HG03108 (cell line): Measurements from ENCODE around the gene CDKN2D.

Experiments used
- ATAC-seq: cut with Tn5 transposase; IDR thresholded peaks from one replicate; pipeline ENCODE4 v1.9.1; 2021; ENCODE audit warnings: moderate library complexity; ENCODE audit not compliant: unreplicated experiment

CDKN2D gene

DNA sequence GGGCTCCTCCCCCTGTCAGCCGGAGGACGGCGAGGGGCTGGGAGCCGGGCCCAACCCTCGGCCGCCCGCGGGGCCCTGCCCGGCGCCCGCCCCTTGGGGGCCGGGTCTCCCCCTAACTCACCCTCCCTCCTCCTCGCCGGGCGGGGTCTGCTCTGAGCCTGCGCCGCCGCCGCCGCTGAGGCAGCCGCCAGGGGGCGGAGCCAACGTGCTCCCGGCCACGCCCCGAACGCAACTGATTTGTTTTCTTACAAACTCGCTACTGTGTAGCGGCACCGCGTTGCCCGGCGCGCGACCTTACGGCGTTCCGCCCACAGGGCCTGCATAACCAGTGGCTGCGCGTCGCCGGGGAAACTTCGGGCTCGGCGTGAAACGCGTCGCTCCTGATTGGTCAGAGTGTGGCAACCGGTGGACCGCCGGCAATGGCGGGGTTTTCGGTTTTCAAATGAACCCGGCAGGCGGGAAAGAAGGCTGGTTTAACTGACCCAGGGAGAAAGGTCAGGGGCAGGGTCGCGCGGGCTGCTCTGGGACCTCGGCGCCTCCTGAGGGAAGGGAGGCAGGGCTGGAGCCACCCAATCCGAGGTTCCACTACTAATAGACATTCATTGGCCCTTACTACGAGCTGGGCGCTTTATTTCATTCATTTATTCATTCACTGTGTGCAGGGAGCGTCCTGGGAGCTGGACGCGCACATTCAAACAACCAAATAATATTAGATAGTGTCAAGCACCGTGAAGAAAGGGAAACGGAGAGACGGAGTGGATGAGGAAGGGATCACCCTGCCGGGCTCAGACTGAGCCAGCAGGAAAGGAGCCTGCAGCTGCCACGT, at the start of gene CDKN2D:
Gene CDKN2D, minus strand, starts transcription at position 154 of the 826 bp plus-strand sequence. CDS start 326 bp downstream, outside the sequence.
- ATAC-seq, result peak; percentile 65

DNA sequence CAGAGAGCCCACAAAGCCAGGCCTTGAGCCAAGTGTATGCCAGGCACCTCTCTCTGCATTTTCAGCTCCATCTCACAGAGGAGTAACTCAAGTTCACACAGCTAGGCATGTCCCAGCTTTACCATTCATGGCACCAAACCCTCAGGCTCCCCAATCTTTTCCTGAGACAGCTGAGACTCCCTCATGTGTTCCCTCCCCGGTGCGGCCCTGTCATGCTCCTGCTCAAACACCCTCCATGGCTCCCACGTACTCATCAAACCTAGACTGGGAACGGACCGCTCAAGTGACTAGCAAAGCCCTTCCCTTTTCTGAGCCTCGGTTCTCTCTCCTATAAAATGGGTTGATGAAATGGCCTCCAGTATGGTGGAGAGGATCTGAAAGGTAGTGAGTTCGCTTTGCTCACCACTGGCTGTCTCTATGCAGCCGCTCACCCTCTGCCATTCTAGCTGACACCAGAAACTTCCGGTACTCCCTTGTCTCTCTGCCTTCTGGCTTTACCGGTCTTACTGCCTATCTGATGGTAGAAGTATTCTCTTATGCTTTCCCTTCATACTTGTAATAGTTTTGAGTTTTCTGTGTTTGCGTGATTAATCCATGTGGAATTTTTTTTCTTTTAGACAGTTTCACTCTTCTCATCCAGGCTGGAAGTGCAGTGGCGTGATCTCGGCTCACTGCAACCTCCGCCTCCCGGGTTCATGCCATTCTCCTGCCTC, 48.8 kb upstream of the CDKN2D start:
- ATAC-seq, result no peak

DNA sequence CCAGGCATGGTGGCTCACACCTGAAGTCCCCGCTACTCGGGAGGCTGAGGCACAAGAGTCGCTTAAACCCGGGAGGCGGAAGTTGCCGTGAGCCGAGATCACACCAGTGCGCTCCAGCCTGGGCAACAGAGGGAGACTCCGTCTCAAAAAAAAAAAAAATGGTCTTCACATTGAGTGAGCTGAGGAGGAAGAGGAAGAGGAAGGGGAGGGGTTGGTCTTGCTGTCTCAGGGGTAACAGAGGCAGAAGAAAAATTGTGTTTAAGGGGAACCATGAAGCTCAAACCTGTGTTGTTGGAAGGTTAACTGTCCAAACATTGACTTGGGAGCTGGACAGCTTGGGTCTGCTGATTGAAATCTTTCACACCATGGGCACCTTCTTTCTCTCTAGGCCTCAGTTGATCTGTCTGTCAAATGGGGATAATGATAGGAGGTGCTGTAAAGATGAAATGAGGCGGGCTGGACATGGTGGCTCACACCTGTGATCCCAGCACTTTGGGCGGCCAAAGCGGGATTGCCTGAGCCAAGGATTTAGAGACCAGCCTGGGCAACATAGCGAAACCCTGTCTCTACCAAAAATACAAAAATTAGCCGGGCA, 46.7 kb upstream of the CDKN2D start:
- no peak for ATAC-seq

DNA sequence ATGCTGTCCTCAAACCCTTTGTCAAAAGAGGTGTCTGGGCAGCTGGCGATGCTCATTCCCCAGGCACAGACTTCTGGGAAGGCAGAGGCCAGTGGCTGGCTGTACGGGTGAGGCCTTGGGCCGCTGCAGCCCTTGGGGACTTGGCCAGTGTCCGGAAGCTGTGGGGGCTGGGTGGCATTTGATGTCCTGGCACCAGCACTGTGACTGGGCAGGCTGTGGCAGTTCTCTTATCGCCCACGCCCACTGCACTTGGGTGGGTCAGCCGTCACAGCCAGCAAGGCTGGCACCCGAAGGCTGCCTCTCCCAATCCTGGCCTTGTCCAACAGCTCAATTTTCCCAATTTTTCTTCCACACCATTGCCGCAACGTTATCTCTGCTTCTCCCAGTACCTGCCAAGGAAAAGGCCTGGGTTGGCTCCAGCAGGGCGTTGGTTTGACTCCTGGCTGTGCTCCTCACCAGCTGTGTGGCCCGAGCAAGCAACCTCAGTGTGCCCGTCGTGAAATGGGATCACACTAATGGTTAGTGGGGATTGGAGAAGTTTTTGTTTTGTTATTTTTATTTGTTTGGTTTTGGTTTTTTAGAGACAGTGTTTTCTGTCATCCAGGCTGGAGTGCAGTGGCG, 43.8 kb upstream of the CDKN2D start:
- ATAC-seq, result no peak

DNA sequence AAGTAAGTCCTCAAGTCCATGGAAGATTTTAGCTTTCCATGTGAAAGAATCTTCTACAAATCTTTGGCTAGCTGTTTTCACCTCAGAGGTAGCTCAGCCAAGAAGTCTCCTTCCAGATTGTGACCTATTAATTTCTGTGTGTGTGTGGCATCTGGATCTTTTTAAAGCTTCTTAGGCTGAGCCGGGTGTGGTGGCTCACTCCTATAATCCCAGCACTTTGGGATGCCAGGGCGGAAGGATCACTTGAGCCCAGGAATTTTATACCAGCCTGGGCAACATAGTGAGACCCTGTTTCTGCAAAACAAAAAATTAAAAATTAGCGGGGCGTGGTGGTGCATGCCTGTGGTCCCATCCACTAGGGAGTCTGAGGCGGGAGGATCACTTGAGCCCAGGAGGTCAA, 43.1 kb upstream of the CDKN2D start:
- no peak for ATAC-seq

DNA sequence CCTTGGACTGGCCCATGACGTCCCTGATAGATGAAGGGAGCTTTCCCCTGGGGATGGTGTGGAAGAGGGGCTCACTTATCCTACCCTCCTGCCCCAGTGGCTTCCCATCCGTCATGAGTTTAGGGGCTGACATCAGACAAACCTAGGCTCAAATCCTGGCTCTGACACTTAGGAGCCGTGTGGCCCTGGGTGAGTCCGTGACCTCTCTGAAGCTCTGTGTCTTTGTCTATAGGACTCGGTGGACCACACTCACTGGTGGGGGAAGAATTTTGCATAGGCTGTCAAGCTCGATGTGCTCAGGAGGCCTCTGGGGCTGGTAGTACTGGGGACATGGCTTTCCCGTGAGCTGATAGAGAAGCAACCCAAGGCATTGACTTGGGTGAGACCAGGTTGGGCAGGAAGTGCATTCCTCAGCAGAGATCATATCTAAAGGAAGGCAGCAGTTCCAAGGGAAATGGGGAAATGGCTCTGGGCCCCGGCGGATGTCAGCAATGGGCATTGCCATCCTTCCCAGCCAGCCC, 35.7 kb upstream of the CDKN2D start:
- ATAC-seq, result no peak

DNA sequence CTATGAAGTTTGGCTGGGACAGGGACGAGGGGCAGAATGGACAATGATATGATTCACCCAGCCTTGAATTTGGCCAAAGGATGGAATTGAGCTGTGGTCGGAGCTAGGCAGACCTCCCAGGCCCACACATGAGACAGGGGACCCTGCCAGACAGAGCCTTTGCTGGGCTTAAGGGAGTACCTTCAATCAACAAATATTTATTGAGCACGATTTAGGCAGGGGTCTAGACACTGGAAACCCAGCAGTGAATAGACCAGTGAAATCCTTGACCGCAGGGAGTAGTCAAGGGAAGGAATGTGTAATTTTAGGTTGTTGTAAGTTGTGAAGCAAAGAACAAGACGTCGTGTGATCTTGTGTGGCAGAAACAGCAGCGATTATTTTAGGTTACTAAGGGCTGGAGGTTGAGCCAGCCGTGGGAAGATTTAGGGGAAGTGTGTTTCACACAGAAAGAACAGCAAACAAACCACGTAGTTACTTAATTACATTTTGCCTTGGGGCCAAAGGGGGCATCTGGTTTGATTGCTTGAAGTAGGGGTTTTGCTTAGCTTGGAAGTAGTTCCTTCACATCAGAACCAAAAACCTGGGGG, 35.2 kb upstream of the CDKN2D start:
- peak; percentile 24 for ATAC-seq

DNA sequence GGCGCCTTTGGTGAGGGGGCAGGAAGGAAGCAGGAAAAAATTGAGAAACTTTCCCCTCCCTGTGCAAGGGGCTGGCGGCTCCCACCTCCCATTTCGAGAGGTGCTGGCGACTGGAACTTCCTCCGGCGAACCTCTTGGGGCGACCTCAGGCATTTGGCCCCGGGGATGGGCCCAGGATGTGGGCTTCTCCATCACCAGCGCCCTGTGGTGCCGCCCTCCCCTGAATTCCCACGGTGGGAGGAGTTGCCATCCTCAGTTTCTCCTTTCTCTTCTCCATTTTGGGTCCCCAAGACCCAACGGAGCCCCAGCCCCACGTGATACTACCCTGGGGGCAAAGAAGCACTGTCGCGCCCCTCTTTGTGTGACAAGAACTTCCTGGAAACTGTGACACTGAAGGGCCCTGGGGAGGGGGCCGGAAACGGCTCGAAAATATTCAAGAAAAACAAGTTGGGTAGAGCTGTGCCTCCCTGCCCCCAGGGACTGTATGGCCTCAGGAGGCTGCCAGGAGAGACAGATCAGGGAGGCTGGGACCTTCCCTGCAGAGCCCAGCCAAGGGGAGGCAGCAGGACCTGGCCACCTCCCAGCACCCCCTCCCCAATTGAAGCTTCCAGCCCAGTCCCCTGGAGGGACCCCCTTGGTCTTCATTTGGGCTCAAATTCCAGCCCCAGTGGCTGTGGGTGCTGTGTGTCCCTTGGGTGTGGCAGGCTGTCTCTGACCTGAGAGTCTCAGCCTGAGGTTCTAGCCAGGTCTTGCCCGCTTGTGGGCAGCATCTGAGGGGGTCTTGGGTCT, 34.5 kb upstream of the CDKN2D start:
- ATAC-seq, result peak; percentile 54

DNA sequence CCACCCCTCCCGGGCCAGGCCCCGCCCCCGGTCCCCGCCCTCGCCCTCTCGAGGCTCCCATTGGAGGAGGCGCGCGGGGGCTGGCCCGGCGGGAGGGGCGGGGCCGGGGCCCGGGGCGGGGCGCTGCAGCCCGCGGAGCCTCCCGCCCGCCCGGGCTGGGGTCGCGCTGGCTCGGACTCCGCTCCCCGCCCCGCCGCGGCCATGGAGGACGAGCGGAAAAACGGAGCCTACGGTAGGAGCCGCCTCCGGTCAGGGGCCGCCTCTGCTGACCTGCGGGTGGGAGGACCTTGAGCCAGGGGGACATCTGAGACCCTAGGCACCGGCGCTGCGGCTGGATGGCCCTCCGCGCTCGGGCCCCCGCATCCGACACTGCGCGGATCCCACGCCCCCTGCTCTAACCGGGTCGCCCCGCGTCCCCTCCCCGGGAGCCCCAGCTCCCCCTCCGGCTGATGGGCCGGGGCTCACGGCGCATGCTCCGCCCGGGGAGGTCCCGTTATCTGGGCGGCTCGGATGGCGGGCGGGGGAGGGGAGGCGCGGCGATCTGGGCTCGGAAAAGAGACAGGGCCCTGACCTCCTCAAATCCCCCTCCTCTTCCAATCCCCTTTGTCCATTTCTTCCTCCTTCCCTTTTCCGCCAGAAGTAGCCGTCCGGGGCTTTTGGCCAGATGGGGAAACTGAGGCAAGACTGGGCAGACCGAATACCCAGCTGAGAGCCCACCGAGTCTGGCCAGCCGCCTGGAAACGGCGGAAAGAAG, 33.7 kb upstream of the CDKN2D start:
- ATAC-seq, result peak; percentile 39

DNA sequence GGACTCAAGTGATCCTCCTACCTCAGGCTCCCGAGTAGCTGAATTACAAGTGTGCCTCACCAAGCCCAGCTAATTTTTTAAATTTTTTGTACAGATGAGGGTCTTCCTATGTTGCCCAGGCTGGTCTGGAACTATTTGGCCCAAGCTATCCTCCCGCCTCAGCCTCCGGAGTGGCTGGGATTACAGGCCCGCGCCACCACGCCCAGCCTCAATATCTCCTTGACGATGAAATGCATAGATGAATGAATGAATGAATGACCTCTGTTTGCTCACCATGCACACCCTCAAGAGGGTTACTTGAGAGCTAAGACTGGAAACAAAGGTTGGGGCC, 33.2 kb upstream of the CDKN2D start:
- no peak for ATAC-seq

DNA sequence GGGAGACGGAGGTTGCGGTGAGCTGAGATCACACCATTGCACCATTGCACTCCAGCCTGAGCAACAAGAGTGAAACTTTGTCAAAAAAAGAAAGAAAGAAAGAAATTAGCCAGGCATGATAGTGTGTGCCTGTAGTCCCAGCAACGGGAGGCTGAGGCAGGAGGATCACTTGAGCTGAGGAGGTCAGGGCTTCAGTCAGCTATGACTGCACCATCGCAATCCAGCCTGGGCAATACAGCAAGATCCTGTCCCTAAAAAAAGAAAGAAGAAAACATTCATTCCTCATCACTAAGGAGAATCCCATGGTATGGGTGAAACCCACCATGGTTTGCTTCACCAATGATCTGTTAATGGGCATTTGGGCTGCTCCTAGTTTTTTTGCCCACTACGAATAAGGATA, 31.4 kb upstream of the CDKN2D start:
- ATAC-seq, result no peak

DNA sequence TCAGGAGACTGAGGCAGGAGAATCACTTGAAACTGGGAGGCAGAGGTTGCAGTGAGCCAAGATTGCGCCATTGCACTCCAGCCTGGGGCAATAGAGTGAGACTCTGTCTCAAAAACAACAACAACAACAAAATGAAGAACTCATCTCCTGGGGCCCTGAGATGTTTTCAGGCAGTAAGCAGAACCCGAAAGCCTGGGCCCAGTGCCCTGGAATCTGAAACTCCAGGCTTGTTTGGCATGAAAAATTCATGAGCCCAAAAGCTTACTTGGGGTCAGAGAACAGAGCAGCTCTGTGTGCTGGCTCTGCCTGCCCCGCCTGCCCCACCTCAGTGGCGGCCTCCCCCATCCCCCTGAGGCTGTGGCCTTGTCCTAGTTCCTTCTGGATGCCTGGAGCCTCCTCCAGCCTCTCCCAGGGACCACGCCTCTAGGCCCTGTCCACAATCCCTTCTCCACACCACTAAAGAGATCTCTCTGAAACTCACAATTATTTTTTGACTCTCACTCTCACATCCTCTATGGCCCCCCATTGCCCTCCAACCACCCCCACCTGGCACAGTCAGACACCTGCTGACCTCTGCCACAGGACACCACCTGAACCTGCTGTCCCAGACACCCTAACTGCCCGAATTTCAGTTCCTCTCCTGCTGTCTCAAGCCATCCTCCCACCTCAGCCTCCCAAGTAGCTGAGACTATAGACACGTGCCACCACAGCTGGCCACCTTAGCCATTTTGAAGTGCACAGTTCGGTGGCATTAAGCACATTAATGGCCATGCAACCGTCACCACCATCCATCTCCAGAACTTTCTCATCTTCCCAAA, 25.2 kb upstream of the CDKN2D start:
- peak; percentile 64 for ATAC-seq

DNA sequence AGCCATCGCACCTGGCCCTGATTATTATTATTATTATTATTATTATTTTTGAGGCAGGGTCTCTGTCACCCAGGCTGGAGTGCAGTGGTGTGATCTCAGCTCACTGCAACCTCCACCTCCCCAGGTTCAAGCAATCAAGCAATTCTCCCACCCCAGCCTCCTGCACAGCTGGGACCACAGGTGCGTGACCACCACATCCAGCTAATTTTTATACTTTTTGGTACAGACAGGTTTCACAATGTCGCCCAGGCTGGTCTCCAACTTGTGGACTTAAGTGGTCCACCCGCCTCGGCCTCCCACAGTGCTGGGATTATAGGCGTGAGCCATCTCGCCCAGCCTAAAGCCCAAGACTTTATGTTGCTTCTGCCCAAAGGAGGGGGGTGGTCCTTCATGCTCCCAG, 24.4 kb upstream of the CDKN2D start:
- no peak for ATAC-seq

DNA sequence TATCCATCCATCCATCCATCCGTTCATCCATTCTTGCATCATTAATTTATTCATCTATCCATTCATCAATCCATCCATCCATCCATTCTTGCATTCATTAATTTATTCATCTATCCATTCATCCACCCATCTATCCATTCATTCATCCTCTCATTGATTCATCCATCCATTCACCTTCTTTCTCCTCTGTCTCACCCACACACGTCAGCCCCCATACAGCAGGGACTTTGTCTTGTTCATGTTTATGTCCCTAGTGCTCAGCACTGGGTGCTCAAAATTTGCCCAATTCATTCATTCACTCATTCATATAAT, 19.0 kb upstream of the CDKN2D start:
- ATAC-seq, result no peak

DNA sequence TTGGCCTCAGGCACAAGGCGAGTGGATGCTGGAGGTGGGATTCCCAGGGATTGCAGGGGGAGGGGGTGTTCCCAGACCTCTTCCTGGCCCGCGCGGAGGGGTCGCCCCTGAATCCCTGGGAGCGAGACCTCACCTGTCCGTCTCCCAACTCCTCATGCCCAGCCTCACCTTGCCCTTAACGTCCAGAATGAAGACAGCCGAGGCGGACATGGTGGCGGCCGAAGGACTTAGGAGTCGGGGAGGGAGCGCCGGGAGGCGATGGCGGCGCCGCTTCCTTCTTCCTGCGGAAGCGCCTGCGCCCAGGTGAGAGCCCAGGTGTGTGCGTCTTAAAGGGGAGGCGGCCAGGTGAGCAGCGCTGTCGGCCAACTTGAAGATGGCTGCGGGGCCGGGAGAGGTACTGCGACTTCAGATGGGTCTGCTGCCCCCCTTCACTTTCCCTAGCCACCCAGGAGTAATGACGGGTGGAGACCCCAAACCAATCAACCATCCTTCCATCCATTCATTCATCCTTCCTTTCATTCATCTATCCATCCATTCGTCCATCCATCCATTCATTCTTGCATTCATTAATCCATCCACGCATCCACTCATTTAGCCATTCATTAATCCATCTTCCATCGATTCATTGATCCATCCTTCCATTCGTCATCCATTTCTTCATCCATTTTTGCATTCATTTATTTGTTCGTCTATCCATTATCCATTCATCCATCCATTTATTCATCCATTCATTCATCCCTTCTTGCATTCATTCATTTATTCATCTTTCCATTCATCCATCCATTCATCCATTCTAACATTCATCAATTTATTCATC, 18.5 kb upstream of the CDKN2D start, which contains the start of gene AP1M2:
Gene AP1M2, minus strand, starts transcription at position 291 of the 817 bp plus-strand sequence. Its CDS starts 81 bp downstream, at position 210.
- no peak for ATAC-seq

DNA sequence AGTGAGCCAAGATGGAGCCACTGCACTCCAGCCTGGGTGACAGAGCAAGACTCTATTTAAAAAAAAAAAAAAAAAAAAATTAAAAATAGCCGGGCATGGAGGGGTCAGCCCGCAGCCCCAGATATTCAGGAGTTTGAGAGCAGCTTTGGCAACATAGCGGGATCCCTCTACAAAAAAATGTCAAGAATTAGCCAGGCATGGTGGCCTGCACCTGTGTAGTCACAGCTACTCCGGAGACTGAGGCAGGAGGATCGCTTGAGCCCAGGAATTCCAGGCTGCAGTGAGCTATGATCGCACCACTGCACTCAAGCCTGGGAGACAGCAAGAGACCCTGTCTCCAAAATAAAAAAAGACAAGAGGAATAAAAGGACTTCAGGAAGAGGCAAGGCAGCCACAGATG, 17.6 kb upstream of the CDKN2D start:
- ATAC-seq, result no peak

DNA sequence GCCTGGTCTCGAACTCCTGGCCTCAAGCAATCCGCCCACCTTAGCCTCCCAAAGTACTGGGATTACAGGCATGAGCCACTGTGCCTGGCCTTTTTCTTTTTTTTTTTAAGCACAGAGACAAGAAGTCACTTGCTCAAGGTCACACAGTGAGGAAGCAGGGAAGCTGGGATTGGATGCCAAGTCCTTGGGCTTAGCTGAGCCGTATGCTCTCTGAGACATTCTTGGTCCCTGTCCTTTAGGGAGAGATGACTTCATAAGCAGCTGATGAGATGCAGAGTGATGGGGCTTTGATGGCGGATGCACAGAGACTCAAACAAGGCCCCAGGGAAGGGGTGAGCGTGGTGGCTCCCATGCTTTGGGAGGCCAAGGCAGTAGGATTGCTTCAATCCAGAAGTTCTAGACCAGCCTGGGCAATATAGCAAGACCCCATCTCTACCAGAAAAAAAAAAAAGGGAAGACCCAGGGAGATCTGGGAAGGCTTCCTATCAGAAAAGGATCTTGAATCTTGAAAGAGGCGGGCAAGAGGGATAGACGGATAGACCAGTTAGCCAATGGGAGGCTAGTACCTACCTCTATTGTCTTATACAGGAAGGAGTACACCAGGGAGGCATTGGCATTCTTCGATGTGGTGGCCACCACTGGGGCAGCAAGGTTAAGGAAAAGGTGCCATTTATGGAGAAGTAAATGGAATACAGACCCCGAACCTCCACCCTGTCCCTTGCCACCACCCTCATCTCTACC, 14.4 kb upstream of the CDKN2D start:
- no peak for ATAC-seq
